Measurements from ENCODE around the gene COX11.

The COX11 gene

DNA sequence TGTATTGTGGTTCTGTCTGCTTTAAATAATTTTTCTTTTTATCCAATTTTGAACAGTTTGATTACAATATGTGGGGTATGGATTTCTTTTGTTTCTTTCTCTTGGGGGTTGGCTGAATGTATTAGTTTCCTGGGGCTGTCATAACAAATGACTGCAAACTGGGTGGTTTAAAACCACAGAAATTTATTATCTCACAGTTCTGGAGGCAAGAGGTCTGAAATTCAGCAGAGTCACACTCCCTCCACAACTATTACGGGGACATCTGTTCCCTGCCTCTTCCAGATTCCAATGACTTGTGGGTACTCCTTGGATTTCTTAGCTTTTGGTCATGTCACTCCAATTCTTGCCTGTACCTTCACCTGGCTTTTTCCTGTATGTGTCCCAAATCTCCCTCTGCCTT, 23.7 kb downstream of the COX11 start:
- no peak for DNase-seq
- H3K4me1 Mint-ChIP-seq (ENCODE audit: low read depth) = peaks cover 5% of the 10 kb centered on the region
- H3K36me3 Mint-ChIP-seq (ENCODE audit: low read depth) = no peaks in the 10 kb centered on the region
- no peak overlapping the region for H3K27ac Mint-ChIP-seq
- H3K27me3 Mint-ChIP-seq = peaks cover 14% of the 10 kb centered on the region
- H3K4me3 Mint-ChIP-seq = no peak overlapping the region
- no peaks in the 10 kb centered on the region for H3K9me3 Mint-ChIP-seq

DNA sequence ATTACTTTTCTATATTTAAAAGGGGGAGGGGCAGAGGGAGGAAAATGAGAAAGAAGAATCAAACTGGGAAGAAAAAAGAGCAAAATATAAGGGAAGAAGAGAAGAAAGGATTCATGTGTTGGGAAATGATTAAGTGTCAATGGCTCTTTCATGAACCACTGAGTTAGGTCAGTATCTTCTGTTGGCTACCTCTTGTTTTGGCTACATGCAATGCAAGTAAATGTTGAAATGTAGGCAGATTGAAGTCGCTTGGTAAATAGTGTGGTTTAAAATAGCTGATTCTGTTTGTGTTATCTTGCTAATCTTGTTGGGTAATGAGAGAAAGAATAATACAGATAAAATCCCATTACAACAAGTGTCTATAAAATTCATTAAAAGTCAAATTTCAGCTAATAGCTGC, 27.2 kb downstream of the COX11 start:
- no peaks in the 10 kb centered on the region for H3K27me3 Mint-ChIP-seq
- peaks cover 1% of the 10 kb centered on the region for H3K4me1 Mint-ChIP-seq (ENCODE audit: low read depth)
- no peak overlapping the region for H3K4me3 Mint-ChIP-seq
- no peaks in the 10 kb centered on the region for H3K36me3 Mint-ChIP-seq (ENCODE audit: low read depth)
- no peak for DNase-seq
- no peaks in the 10 kb centered on the region for H3K9me3 Mint-ChIP-seq
- no peak overlapping the region for H3K27ac Mint-ChIP-seq

DNA sequence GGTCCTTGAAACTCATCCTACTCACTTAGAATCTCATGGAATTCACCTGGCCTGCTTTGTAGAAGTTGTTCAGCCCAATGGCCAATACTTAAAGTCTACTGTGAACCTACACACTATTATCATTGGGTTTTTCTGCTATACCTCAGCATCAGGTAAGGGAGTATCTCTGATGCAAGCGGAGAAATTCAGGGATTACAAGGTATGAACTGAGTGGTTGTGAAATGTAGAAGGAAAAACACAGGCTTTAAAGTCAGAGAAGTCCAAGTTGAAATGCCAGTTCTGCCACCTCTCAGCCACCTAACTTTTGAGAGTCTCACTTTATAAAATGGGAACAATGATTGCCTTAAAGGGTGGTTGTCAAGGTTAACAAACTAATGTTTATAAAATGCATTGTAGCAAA, 31.0 kb downstream of the COX11 start:
- Mint-ChIP-seq H3K4me1 (ENCODE audit: low read depth) (no peaks in the 10 kb centered on the region), H3K9me3 (no peaks in the 10 kb centered on the region), H3K36me3 (ENCODE audit: low read depth) (no peaks in the 10 kb centered on the region), H3K4me3 (no peak overlapping the region), H3K27ac (no peak overlapping the region), H3K27me3 (peaks cover 4% of the 10 kb centered on the region)
- no peak for DNase-seq

DNA sequence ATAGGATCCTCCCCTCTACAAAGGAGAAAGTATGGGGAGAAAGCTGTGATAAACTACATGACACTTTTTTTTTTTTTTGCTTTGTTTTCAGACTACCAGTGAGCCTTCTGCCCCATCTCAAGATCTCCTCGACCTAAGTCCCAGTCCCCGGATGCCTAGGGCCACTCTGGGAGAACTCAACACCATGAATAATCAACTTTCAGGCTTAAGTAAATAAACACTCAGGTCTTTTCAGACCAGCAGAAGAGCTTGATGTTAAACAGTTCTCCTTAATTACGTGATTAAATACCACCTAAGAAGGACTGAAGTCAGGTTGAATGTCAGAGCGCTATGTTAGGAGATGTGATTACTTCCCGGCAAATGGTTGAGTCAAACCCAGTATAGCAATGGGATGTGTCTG, 31.4 kb downstream of the COX11 start:
- H3K9me3 Mint-ChIP-seq = no peaks in the 10 kb centered on the region
- H3K36me3 Mint-ChIP-seq (ENCODE audit: low read depth) = no peaks in the 10 kb centered on the region

DNA sequence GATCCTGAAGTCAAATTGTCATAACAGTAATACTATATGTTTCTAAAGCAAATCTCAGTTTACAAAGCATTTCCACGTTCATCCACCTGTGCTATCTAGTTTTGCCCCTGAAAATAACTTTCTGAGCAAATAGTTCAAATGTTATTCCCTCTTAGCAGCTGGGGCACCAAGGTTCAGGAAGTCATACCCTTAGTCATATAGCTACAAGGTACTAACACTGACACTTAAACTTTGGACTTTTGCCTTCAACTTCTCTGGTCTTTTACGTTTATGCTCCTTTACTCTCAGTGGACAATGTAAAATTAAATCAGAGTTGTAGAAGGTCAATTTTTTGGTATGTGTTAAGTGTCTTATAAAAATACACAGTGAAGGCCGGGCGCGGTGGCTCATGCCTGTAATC, 33.0 kb downstream of the COX11 start:
- Mint-ChIP-seq H3K36me3 (ENCODE audit: low read depth) (no peaks in the 10 kb centered on the region), H3K27me3 (peaks cover 8% of the 10 kb centered on the region), H3K4me3 (no peak overlapping the region), H3K4me1 (ENCODE audit: low read depth) (no peaks in the 10 kb centered on the region), H3K9me3 (no peaks in the 10 kb centered on the region), H3K27ac (no peak overlapping the region)
- DNase-seq = no peak

More for the DNA sequence above, 31.4 kb downstream of the COX11 start:
- Mint-ChIP-seq H3K27me3 (peaks cover 7% of the 10 kb centered on the region), H3K4me1 (ENCODE audit: low read depth) (no peaks in the 10 kb centered on the region), H3K4me3 (no peak overlapping the region), H3K27ac (no peak overlapping the region)
- DNase-seq = no peak

DNA sequence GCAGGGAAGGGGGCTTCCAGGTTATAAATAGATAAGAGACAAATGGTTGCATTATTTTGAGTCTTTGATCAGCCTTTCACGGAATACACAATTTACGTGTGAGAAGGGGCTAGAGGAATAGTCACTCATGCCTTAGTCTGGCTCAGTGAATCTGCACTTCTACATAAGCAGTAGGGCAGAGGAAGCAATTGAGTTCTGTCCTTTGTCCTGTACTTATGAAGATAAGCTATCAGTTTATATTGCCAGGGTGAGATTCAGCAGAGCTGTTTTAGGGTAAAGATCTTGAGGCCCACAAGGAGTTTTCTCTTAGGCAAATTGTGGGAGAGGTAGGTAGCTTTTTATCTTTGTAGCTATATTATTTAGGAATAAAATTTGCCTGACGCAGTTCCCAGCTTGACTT, 34.5 kb downstream of the COX11 start:
- Mint-ChIP-seq H3K27me3 (peaks cover 9% of the 10 kb centered on the region), H3K27ac (no peak overlapping the region), H3K4me1 (ENCODE audit: low read depth) (no peaks in the 10 kb centered on the region)

DNA sequence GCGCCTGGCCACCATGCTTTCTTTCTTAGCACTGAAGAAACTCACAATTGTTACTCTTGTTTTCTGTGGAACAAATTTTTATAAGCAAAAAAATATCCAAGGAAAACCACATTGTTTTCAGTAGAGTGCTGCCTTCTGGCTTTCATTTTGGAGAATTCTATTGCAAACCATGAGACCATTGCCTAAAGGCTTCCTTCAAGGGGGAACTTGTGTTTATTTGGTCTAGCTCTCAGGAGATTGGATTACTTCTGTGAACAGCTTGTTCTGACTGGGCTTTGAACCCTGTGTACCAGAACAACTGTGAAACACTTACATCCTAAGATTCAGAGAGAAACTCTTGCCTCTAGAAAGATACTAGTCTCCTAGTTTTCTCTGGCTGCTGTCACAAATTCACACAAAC, 35.7 kb downstream of the COX11 start:
- Mint-ChIP-seq H3K36me3 (ENCODE audit: low read depth) (no peaks in the 10 kb centered on the region), H3K4me3 (no peak overlapping the region), H3K9me3 (no peaks in the 10 kb centered on the region), H3K4me1 (ENCODE audit: low read depth) (no peaks in the 10 kb centered on the region), H3K27me3 (peaks cover 12% of the 10 kb centered on the region), H3K27ac (no peak overlapping the region)
- DNase-seq = no peak

More for the DNA sequence above, 34.5 kb downstream of the COX11 start:
- DNase-seq = no peak
- no peak overlapping the region for H3K4me3 Mint-ChIP-seq
- H3K36me3 Mint-ChIP-seq (ENCODE audit: low read depth) = no peaks in the 10 kb centered on the region
- H3K9me3 Mint-ChIP-seq = no peaks in the 10 kb centered on the region

DNA sequence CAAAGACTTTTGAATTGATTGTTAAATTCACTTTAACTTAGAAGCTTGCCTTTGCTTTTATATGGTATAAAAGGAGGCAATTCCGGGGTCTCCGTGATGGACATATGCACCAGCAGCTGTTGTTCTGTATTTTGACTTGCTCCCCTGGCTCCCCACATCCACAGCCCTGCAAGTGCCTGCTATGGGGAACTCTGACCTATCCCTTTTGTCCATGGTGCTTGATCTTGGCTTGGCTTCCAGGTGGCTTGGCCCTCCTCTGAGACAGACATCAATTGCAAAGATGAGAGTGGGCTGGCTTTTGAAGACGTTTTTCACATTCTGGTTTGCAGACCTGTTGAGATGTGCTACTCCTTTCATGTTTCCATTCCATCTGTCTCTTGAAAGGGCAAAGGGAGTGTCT, 40.9 kb downstream of the COX11 start:
- Mint-ChIP-seq H3K4me1 (ENCODE audit: low read depth) (no peaks in the 10 kb centered on the region), H3K4me3 (no peak overlapping the region), H3K27ac (no peak overlapping the region), H3K27me3 (peaks cover 14% of the 10 kb centered on the region), H3K36me3 (ENCODE audit: low read depth) (no peaks in the 10 kb centered on the region), H3K9me3 (no peaks in the 10 kb centered on the region)
- no peak for DNase-seq

DNA sequence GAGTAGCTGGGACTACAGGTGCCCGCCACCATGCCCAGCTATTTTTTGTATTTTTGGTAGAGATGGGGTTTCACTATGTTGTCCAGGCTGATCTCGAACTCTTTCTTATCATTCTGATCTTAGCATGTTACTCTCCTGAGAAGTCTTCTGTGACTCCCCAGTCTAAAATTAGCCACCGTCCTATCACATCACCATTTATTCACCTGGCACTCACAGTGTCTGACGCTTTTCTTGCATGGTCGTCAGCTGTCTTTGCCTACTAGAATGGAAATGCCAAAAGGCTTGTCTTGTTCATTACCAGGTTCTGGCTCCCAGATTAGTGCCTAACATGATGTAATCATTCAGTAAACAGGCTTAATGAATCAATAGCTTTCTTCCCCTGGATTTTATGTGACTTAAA, 44.0 kb downstream of the COX11 start:
- Mint-ChIP-seq H3K36me3 (ENCODE audit: low read depth) (no peaks in the 10 kb centered on the region), H3K9me3 (no peaks in the 10 kb centered on the region), H3K27me3 (peaks cover 10% of the 10 kb centered on the region), H3K4me3 (no peak overlapping the region), H3K4me1 (ENCODE audit: low read depth) (no peaks in the 10 kb centered on the region), H3K27ac (no peak overlapping the region)
- DNase-seq = no peak

DNA sequence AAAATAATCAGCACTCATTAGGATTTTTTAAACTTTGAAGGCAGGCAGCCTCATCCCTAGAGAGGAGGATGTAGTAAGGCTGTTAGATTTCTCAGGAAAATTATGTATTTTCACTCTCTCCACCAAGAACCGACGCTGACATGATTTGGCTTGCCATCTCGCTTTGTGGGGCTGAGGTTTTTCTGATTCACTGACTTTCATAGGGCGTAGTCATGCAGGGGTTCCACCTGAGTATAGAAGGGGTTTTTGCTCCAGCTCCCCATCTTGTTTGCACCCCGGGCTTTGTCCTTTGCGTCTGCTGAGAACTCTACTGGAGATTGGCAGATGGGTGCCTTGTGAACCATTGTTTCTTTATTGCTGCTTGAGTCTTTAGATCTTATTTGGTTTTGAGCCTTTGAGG, 47.6 kb downstream of the COX11 start:
- DNase-seq = no peak
- H3K27me3 Mint-ChIP-seq = peaks cover 4% of the 10 kb centered on the region
- H3K9me3 Mint-ChIP-seq = peaks cover 9% of the 10 kb centered on the region
- no peak overlapping the region for H3K27ac Mint-ChIP-seq
- H3K36me3 Mint-ChIP-seq (ENCODE audit: low read depth) = no peaks in the 10 kb centered on the region
- no peaks in the 10 kb centered on the region for H3K4me1 Mint-ChIP-seq (ENCODE audit: low read depth)
- no peak overlapping the region for H3K4me3 Mint-ChIP-seq

DNA sequence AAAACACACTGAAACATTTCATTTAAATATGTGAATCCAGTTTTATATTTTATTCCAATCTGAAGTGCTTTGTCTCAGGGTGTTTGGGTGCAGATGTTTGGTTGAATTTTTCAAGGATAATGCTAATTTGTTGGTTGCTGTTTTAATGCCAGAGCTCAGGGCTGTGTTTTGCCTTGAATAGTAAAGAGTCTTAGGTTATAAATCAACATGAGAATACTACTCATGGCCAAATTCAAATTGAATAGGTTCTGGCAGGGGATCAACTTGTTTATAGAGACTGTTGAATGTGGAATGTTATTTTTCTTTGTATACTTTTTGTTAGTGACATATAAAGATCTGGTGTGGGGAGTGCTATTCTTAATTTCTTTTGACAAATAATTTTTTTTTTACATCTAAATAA, 49.0 kb downstream of the COX11 start:
- no peak for DNase-seq
- H3K4me1 Mint-ChIP-seq (ENCODE audit: low read depth) = no peaks in the 10 kb centered on the region
- H3K36me3 Mint-ChIP-seq (ENCODE audit: low read depth) = no peaks in the 10 kb centered on the region
- H3K9me3 Mint-ChIP-seq = peaks cover 9% of the 10 kb centered on the region
- peaks cover 4% of the 10 kb centered on the region for H3K27me3 Mint-ChIP-seq
- H3K27ac Mint-ChIP-seq = no peak overlapping the region
- H3K4me3 Mint-ChIP-seq = no peak overlapping the region

DNA sequence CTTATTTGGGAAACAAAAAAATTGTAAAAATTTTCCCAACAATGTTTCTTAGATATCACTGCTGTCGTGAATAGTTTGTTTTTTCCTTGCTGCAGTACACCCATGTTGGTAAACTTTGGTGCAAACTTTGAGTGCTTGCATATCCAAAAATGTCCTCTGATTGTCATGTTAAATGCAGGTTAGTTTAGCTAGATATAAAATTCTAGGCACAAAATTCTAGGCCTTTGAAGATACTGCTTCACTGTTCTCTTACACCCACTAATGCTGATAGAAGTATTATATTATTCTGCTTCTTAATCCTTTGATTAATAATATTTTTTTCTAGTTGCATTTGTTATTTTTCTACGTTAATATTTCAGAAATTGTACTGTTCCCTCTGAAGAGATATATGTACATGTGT, 51.7 kb downstream of the COX11 start:
- Mint-ChIP-seq H3K4me3 (no peak overlapping the region), H3K36me3 (ENCODE audit: low read depth) (no peaks in the 10 kb centered on the region), H3K4me1 (ENCODE audit: low read depth) (no peaks in the 10 kb centered on the region), H3K27ac (no peak overlapping the region), H3K9me3 (peaks cover 9% of the 10 kb centered on the region), H3K27me3 (no peaks in the 10 kb centered on the region)
- DNase-seq = no peak
